GM23248 (cell line): ENCODE measurements around the gene RELL1.

Experiments
- EZH2 ChIP-seq: fragments of 200-600 bp; sonication (generic); IDR thresholded peaks from 2 replicates; pipeline ENCODE4 v1.6.1; 2018; ENCODE audit warnings: antibody characterized with exemption, mild to moderate bottlenecking; ENCODE audit not compliant: insufficient read depth, poor library complexity, severe bottlenecking
- EZH2phosphoT487 ChIP-seq: fragments of 200-600 bp; sonication (generic); IDR thresholded peaks from 2 replicates; pipeline ENCODE4 v1.6.1; 2018; ENCODE audit warnings: antibody characterized with exemption, moderate library complexity, mild to moderate bottlenecking, low read depth; ENCODE audit not compliant: insufficient read depth

DNA sequence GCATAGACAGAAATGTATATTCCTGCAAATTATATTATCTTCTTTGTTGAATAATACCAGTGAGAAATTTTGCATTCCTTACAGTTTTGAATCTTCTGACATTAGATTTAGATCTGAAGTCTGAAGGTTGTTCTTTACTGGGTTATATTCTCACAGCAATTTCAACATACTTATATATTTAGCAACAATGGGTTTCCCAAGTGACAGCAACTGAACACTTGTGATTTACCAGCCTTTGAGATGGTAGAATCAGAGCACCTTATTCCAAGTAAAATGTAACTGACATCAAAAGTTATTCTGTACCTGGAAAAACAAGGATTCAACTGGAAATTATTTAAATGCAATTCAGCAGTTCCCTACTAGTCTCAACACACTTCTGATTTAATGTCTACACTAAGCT lies 66.0 kb downstream of the RELL1 start:
- TF ChIP-seq EZH2 (no peak), EZH2phosphoT487 (no peak)
